ENCODE results near the gene MDK.

- TF ChIP-seq SRF (IDR thresholded peaks at IDR 0.05; ENCODE audit: low read depth, low read length) (no peak), ZNF501 (CRISPR knock-in tag; IDR thresholded peaks at IDR 0.05) (no peak), ZNF766 (CRISPR knock-in tag; IDR thresholded peaks at IDR 0.05; ENCODE audit: borderline replicate concordance) (no peak), ZNF7 (CRISPR knock-in tag; IDR thresholded peaks at IDR 0.05) (no peak), CSRNP2 (CRISPR knock-in tag; conservative IDR thresholded peaks at IDR 0.05; ENCODE audit: low read depth) (no peak), KDM1A (CRISPR knock-in tag; IDR thresholded peaks at IDR 0.05) (no peak), NBN (conservative IDR thresholded peaks at IDR 0.05) (no peak), FOXA3 (CRISPR knock-in tag; IDR thresholded peaks at IDR 0.05) (no peak), RBM22 (optimal IDR thresholded peaks at IDR 0.05; ENCODE audit: low read length) (no peak), FOXM1 (CRISPR knock-in tag; IDR thresholded peaks at IDR 0.05) (no peak), CREB1 (IDR thresholded peaks at IDR 0.05) (no peak), CREB1 (CRISPR knock-in tag; IDR thresholded peaks at IDR 0.05) (no peak), CBX5 (CRISPR knock-in tag; IDR thresholded peaks at IDR 0.05; ENCODE audit: borderline replicate concordance) (no peak), CEBPZ (IDR thresholded peaks at IDR 0.05; ENCODE audit: low read length) (no peak)
These were observed 21.8 kb downstream of the MDK start for GRCh38 chr11:46402957-46403902.

All from HepG2 (cell line).